Coronary artery (tissue), 2 donors: ENCODE results near the gene CTAGE1.

Experiments
- DNase-seq: peaks from one replicate; pipeline ENCODE4 v3.0.0-alpha.2; 2017; ENCODE audit warnings: low spot score
- H3K27ac ChIP-seq, 2 donors: fragments of 200-600 bp; sonication (generic); one replicate each; pipeline ENCODE4 v1.5.1; 2016 to 2019
- H3K4me3 ChIP-seq: fragments of 200-600 bp; sonication (generic); 2 replicates; pipeline ENCODE4 v1.5.1; 2016; ENCODE audit warnings: mild to moderate bottlenecking, moderate library complexity
- TF ChIP-seq, protein P1 (sequence below): fragments of 200-600 bp; sonication (generic); IDR thresholded peaks from one replicate; pipeline ENCODE4 v1.5.1; 2019; ENCODE audit warnings: antibody characterized with exemption

CTAGE1 gene

DNA sequence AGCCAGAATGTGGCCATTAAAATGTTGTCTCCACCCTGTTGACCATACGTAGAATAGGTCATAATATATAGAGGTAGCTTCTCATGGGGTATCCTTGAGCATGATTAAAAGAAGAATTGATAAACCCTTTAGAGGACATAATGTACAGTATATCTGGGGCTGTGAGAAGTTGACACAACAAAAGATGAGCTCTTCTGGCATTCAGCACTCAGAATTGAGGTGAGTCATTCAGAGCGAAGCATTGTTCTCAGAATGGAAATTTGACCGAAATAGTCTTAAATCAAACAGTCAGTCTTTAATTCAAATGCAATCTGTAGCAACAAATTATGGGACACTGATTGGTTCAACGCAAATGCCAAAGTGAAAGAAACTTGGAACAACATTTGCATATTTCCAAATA, 47.3 kb downstream of the CTAGE1 start:
- TF ChIP-seq, protein P1, sequence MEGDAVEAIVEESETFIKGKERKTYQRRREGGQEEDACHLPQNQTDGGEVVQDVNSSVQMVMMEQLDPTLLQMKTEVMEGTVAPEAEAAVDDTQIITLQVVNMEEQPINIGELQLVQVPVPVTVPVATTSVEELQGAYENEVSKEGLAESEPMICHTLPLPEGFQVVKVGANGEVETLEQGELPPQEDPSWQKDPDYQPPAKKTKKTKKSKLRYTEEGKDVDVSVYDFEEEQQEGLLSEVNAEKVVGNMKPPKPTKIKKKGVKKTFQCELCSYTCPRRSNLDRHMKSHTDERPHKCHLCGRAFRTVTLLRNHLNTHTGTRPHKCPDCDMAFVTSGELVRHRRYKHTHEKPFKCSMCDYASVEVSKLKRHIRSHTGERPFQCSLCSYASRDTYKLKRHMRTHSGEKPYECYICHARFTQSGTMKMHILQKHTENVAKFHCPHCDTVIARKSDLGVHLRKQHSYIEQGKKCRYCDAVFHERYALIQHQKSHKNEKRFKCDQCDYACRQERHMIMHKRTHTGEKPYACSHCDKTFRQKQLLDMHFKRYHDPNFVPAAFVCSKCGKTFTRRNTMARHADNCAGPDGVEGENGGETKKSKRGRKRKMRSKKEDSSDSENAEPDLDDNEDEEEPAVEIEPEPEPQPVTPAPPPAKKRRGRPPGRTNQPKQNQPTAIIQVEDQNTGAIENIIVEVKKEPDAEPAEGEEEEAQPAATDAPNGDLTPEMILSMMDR = no peak
- Histone ChIP-seq H3K27ac (no peak overlapping the region), H3K4me3 (no peak overlapping the region)

GRCh38 chr18:22368021-22368420, 49.7 kb downstream of the CTAGE1 start:
- Histone ChIP-seq H3K27ac (no peak overlapping the region), H3K4me3 (no peak overlapping the region)
- no peak for DNase-seq
- TF ChIP-seq, protein P1 = no peak

More for the DNA sequence above, 47.3 kb downstream of the CTAGE1 start:
- DNase-seq = no peak

- DNase-seq = no peak
- TF ChIP-seq, protein P1 = no peak
- H3K27ac ChIP-seq = no peak overlapping the region
- H3K4me3 ChIP-seq = no peak overlapping the region
These were observed 50.4 kb downstream of the CTAGE1 start for GRCh38 chr18:22367303-22367702.

- DNase-seq = no peak
These were observed 53.8 kb downstream of the CTAGE1 start for GRCh38 chr18:22363867-22364463.

More at GRCh38 chr18:22363867-22364463, 53.8 kb downstream of the CTAGE1 start:
- Histone ChIP-seq H3K4me3 (no peak overlapping the region), H3K27ac (no peak overlapping the region)
- TF ChIP-seq, protein P1 = no peak
